Left lobe of liver (tissue), 2 donors: Measurements from ENCODE around the gene CLTC. TPM values are rescaled to one million over a fixed set of nuclear protein-coding genes. Genes with fewer than 3 reads are reported as not detected.
"Not testable (repeated sequence)": the region's sequence is repeated elsewhere in the genome, so short reads cannot be mapped to it uniquely, and the experiment has no call there.

Source experiments
- ATAC-seq: fragments of 200-7000 bp; cut with Tn5 transposase; one replicate; pipeline ENCODE4 v1.9.1; 2020; ENCODE audit warnings: mild to moderate bottlenecking, moderate library complexity
- DNase-seq: peaks from one replicate; pipeline ENCODE4 v3.0.0-alpha.2; 2020; ENCODE audit warnings: low spot score
- total RNA-seq: library from RNA; stranded (reverse); gene quantifications from one replicate; pipeline ENCODE4 v1.2.1, GENCODE V29; 2021
- donor health status: DM: no; HTN: no; CAD: no; lungs with moderate emphysema.
- donor health status: DM: no; HTN: yes; CAD: no.

CLTC gene
- total RNA-seq, 1 donor from 2014 or later = 111 TPM

- no peak for DNase-seq
- no peak for ATAC-seq
These were observed 14.1 kb downstream of the CLTC start for GRCh38 chr17:59633658-59634359.

- ATAC-seq = peak; percentile 59
- DNase-seq = no peak
These were observed 15.2 kb downstream of the CLTC start for GRCh38 chr17:59634632-59635541.

GRCh38 chr17:59637611-59638310 lies 18.1 kb downstream of the CLTC start:
- DNase-seq = no peak
- no peak for ATAC-seq

DNA sequence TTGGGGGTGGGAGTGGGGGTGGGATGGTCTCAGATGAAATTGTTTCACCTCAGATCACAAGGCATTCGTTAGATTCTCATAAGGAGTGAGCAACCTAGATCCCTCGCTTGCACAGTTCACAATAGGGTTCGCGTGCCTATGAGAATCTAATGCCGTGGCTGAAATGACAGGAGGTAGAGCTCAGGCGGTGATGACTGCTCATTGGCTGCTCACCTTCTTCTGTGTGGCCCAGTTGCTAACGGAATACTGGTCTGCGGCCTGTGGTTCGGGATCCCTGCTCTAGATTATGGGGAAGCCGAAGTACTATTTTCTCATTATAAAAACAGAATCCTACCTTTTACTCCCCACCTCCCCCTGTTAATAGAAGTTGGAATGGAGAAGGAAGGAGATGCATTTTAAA lies 18.9 kb downstream of the CLTC start:
- ATAC-seq (no peak), DNase-seq (no peak)

GRCh38 chr17:59641799-59642484 lies 22.2 kb downstream of the CLTC start:
- DNase-seq (no peak), ATAC-seq (no peak)

DNA sequence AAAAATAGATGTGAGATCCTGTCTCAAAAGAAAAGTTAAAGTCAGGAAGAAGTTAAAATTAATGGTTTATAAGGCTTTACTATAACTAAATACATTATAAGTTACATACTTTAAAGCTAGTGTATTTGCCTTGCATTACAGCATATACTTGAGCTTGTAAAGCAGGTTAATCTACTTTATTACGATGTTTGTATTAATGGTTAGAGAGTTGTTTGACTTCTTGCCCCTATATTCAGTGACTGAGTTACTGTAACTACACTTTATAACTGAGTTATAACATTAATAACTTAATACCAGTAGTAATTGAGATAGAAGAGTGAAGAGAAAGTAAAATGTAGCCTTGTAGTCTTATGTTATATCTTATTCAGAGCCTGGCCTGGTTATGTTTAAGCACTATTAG lies 22.9 kb downstream of the CLTC start:
- DNase-seq (no peak), ATAC-seq (no peak)

DNA sequence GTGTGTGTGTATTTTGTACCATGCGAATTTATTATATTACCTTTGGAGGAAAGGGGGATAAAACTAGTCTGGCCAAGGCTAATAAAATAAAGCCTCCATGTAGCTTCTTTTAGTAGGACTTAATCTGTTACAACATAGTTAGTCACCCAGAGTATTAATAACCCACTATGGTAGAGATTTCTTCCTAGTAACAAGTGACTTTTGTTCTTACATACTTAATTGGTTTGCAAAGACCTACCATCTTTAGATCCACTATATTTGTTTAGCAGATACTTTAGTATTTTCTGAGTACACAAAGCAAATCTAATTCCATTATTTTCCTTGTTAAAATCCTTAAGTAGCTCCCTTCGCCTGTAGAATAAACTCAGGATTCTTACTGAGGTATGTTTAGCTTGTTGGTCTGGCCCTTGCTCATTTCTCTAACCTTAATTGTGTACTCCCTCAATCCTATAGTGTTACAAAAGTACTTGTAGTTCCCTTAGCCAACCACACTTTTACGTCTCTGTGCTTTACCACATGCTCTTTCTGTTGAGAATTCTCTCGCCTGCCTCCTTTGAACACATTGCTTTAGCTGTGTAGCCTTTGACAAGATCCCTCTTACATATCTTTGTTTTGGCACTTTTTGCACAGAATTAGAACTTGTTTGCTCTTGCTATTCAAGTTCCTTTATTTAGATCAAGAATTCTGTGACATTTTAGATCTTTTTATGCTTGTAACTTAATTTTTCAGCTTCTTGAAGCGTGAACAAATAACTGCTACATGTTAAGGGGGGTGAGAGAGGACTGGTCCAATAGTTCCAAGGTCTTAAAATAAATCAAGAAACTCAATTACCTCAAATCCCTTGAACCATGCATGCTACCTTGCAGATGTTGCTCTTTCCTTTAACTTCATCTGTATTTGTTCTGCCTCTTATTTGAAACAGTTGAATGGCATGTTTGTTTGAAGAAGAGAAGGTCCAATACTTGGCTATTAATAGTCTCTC lies 23.8 kb downstream of the CLTC start:
- no peak for DNase-seq
- no peak for ATAC-seq

GRCh38 chr17:59647288-59647687 lies 27.6 kb downstream of the CLTC start:
- DNase-seq = no peak
- ATAC-seq = no peak

GRCh38 chr17:59649886-59650285 lies 30.2 kb downstream of the CLTC start:
- ATAC-seq (no peak), DNase-seq (no peak)

- no peak for ATAC-seq
- DNase-seq = no peak
These were observed 30.9 kb downstream of the CLTC start for GRCh38 chr17:59650642-59651041.

DNA sequence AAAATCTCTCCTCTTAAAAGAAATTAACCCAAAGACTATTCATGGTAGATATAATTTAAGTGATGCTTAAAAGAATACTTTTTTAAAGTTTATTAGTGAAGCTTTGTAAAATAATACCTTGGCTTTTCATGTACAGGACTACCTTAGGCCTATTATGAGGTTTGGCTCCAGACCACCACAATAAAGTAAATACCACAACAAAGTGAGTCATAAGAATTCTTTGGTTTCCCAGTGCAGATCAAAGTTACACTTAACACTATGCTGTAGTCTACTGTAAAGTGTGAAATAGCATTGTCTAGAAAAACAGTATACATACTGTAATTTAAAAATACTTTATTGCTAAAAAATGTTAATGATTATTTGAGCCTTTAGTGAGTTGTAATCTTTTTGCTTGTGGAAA lies 31.7 kb downstream of the CLTC start:
- no peak for DNase-seq
- no peak for ATAC-seq

GRCh38 chr17:59652119-59652518 lies 32.4 kb downstream of the CLTC start:
- no peak for ATAC-seq
- DNase-seq = no peak

DNA sequence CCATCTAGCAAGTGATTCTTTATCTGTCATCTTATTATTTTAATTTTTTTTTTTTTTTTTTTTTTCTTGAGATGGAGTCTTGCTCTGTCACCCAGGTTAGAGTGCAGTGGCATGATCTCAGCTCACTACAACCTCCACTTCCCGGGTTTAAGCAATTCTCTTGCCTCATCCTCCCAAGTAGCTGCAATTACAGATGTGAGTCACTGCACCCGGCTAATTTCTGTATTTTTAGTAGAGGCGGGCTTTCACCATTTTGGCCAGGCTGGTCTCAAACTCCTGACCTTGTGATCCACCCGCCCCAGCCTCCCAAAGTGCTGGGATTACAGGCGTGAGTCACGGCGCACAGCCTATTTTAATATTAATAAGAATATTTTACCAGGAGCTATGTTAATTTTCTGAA lies 36.9 kb downstream of the CLTC start:
- ATAC-seq, DNase-seq: not testable (repeated sequence)

DNA sequence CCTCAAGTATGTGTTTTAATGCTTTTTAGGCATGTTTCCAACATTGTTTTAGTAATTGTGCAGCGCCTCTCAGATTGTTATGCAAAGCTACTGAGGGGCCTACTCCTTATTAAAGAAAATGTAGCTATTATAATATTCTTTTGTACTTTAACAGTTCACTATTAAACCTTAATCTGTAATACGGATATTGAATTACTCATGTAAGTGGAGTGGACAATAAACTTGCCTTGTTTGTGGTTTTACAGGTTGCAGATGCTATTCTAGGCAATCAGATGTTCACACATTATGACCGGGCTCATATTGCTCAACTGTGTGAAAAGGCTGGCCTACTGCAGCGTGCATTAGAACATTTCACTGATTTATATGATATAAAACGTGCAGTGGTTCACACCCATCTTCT lies 46.5 kb downstream of the CLTC start:
- ATAC-seq (no peak), DNase-seq (no peak)

DNA sequence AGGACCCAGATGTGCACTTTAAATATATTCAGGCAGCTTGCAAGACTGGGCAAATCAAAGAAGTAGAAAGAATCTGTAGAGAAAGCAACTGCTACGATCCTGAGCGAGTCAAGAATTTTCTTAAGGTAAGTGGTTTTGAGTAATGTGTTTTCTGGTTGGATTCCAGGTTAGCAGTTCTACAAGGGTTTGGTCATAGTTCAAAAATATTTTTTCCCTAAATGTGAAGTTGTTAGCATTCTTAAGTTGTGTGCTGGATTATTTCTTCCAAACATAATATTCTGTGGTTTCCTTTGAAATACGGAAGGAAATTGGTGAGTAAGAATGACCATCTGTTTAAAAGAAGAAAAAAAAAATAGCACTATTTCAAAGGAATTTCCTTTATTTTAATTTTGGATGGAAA lies 49.1 kb downstream of the CLTC start:
- no peak for DNase-seq
- ATAC-seq = no peak

- no peak for DNase-seq
- ATAC-seq = no peak
These were observed 49.7 kb downstream of the CLTC start for GRCh38 chr17:59669411-59669810.

- DNase-seq (no peak), ATAC-seq (no peak)
These were observed 50.2 kb downstream of the CLTC start for GRCh38 chr17:59669944-59670343.

DNA sequence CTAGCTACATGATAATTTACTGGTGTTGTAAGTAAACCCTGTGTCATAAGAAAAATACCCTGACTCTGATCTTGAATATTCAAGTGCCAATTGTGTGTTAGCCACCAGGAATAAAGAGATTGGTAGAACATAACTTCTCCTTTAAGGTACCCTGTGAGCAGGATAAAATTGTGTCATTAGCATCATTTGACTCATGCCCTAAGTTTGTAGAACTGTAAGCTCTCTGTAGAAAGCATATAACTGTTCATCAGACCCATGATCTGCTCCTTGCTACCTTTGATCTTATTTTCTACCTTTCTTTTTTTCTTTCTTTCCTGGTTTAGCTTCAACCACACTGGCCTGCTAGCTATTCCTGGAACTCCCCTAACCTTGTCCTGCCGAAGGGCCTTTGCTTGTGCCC lies 51.7 kb downstream of the CLTC start:
- no peak for ATAC-seq
- DNase-seq = no peak

DNA sequence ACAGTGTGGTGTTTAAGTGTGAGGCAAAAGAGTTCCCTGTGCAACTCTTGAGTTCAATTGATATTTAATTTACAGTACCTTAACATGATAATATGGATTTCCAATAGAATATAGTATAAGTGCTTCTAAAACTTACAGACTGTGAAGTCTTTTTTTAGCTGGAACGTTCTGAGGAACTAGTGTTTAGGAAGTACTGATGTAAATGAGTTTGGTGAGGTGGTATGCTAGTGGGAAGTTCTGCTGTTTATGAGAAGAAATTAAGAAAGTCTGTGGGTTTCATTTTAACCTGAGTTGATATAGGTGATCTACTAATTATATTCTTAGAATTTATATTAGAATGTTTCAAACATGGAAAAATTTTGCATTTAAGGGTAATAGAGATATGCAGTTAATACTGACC lies 55.5 kb downstream of the CLTC start:
- no peak for DNase-seq
- no peak for ATAC-seq

- no peak for DNase-seq
- peak; percentile 29 for ATAC-seq
These were observed 57.0 kb downstream of the CLTC start for GRCh38 chr17:59676716-59677115.
